WTC11 (cell line): ENCODE data around the gene CACNA1B.

Experiments
- CREM ChIP-seq: sonication (generic); formaldehyde crosslinking; IDR thresholded peaks from 2 replicates; pipeline ENCODE4 v1.8.1; 2022; ENCODE audit warnings: mild to moderate bottlenecking, missing genetic modification reagents, moderate library complexity
- CTCF ChIP-seq: fragments of 200-600 bp; IDR thresholded peaks from 2 replicates; pipeline ENCODE4 v1.8.0; 2022; ENCODE audit warnings: antibody characterized with exemption
- FOXJ3 ChIP-seq: sonication (generic); formaldehyde crosslinking; IDR thresholded peaks from 2 replicates; pipeline ENCODE4 v1.9.0; 2021; ENCODE audit warnings: missing genetic modification reagents, mild to moderate bottlenecking, borderline replicate concordance
- TEAD4 ChIP-seq: sonication (generic); formaldehyde crosslinking; IDR thresholded peaks from 2 replicates; pipeline ENCODE4 v1.8.0; 2022; ENCODE audit warnings: mild to moderate bottlenecking, missing genetic modification reagents
- USF2 ChIP-seq: sonication (generic); formaldehyde crosslinking; IDR thresholded peaks from 2 replicates; pipeline ENCODE4 v1.8.1; 2023; ENCODE audit warnings: mild to moderate bottlenecking, missing genetic modification reagents, moderate library complexity
- TF ChIP-seq, protein P1 (sequence below): sonication (generic); formaldehyde crosslinking; IDR thresholded peaks from 2 replicates; pipeline ENCODE4 v1.8.0; 2022; ENCODE audit warnings: mild to moderate bottlenecking, missing genetic modification reagents

GRCh38 chr9:137956688-137957385 is 79.3 kb downstream of the CACNA1B start:
- no peak for TF ChIP-seq FOXJ3 (CRISPR knock-in tag)
- no peak for TF ChIP-seq CREM (CRISPR knock-in tag)
- no peak for TF ChIP-seq TEAD4 (CRISPR knock-in tag)
- no peak for TF ChIP-seq CTCF
- TF ChIP-seq USF2 (CRISPR knock-in tag), result no peak
- TF ChIP-seq, protein P1, sequence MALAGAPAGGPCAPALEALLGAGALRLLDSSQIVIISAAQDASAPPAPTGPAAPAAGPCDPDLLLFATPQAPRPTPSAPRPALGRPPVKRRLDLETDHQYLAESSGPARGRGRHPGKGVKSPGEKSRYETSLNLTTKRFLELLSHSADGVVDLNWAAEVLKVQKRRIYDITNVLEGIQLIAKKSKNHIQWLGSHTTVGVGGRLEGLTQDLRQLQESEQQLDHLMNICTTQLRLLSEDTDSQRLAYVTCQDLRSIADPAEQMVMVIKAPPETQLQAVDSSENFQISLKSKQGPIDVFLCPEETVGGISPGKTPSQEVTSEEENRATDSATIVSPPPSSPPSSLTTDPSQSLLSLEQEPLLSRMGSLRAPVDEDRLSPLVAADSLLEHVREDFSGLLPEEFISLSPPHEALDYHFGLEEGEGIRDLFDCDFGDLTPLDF (CRISPR knock-in tag), result no peak
